Neural cell (in vitro differentiated cells): ENCODE measurements around the gene CDK6. TPM values are rescaled to one million over a fixed set of nuclear protein-coding genes. Genes with fewer than 3 reads are reported as not detected.

ENCODE experiments used
- H2AFZ ChIP-seq: fragments of 200-600, 300-800 bp; sonication (generic), shearing (Covaris generic); 2 replicates; pipeline ENCODE4 v1.6.0; 2014; ENCODE audit warnings: low read depth, mild to moderate bottlenecking, antibody characterized with exemption, low read length, moderate library complexity
- H3F3A ChIP-seq: fragments of 200-600 bp; shearing (Covaris generic); 2 replicates; pipeline ENCODE4 v1.6.1; 2016; ENCODE audit warnings: mild to moderate bottlenecking, moderate library complexity, mixed read lengths, antibody characterized with exemption, low read length; ENCODE audit not compliant: insufficient read depth, poor library complexity, severe bottlenecking
- H3K27ac ChIP-seq: fragments of 200-600, 300-800 bp; sonication (generic), shearing (Covaris generic); 2 replicates; pipeline ENCODE4 v1.5.1; 2014; ENCODE audit warnings: mild to moderate bottlenecking, low read length, moderate library complexity
- H3K27me3 ChIP-seq: fragments of 300-800, 200-600 bp; sonication (generic), shearing (Covaris generic); 2 replicates; pipeline ENCODE4 v1.6.0; 2014; ENCODE audit warnings: mild to moderate bottlenecking, low read depth, low read length, moderate library complexity; ENCODE audit not compliant: insufficient read depth
- H3K36me3 ChIP-seq: fragments of 300-800, 200-600 bp; sonication (generic), shearing (Covaris generic); 2 replicates; pipeline ENCODE4 v1.5.1; 2014; ENCODE audit warnings: mild to moderate bottlenecking, antibody characterized with exemption, low read length, moderate library complexity; ENCODE audit not compliant: insufficient read depth
- H3K4me2 ChIP-seq: fragments of 300-800, 200-600 bp; sonication (generic), shearing (Covaris generic); 2 replicates; pipeline ENCODE4 v1.6.0; 2014; ENCODE audit warnings: mild to moderate bottlenecking, low read length
- H3K4me3 ChIP-seq: fragments of 300-800, 200-600 bp; sonication (generic), shearing (Covaris generic); 2 replicates; pipeline ENCODE4 v1.5.1; 2014; ENCODE audit warnings: mild to moderate bottlenecking, low read length, moderate library complexity
- H3K79me2 ChIP-seq: fragments of 200-600 bp; shearing (Covaris generic); replicated peaks from 2 replicates; pipeline ENCODE4 v1.6.0; 2014; ENCODE audit warnings: mild to moderate bottlenecking, low read length, moderate library complexity; ENCODE audit not compliant: insufficient read depth
- H3K9ac ChIP-seq: fragments of 300-800, 200-600 bp; sonication (generic), shearing (Covaris generic); 2 replicates; pipeline ENCODE4 v1.6.1; 2016; ENCODE audit warnings: mild to moderate bottlenecking, low read length, mixed read lengths
- H3K9me2 ChIP-seq: fragments of 200-600 bp; shearing (Covaris generic); 2 replicates; pipeline ENCODE4 v1.6.1; 2016; ENCODE audit warnings: mild to moderate bottlenecking, low read length, mixed read lengths; ENCODE audit not compliant: insufficient read depth
- H3K9me3 ChIP-seq: fragments of 200-600, 300-800 bp; sonication (generic), shearing (Covaris generic); 2 replicates; pipeline ENCODE4 v1.6.1; 2016; ENCODE audit warnings: mild to moderate bottlenecking, mixed run types, low read length, moderate library complexity, mixed read lengths
- H4K20me1 ChIP-seq: fragments of 200-600 bp; shearing (Covaris generic); 2 replicates; pipeline ENCODE4 v1.6.1; 2016; ENCODE audit warnings: mild to moderate bottlenecking, mixed run types; ENCODE audit not compliant: insufficient read depth
- CTCF ChIP-seq: fragments of 450-650 bp; IDR thresholded peaks from 2 replicates; pipeline ENCODE4 v1.5.1; 2014; ENCODE audit warnings: antibody characterized with exemption, mild to moderate bottlenecking, moderate library complexity; ENCODE audit not compliant: poor library complexity, severe bottlenecking
- EP300 ChIP-seq: fragments of 450-650 bp; conservative IDR thresholded peaks from 2 replicates; pipeline ENCODE4 v1.6.1; 2014; ENCODE audit warnings: antibody characterized with exemption, mild to moderate bottlenecking, moderate library complexity; ENCODE audit not compliant: poor library complexity, severe bottlenecking
- EZH2 ChIP-seq: fragments of 200-600, 300-800 bp; shearing (Covaris generic), sonication (generic); IDR thresholded peaks from 2 replicates; pipeline ENCODE4 v1.6.1; 2014; ENCODE audit warnings: antibody characterized with exemption, low read length, borderline replicate concordance, mild to moderate bottlenecking; ENCODE audit not compliant: insufficient read depth, poor library complexity, severe bottlenecking
- MXI1 ChIP-seq: fragments of 450-650 bp; conservative IDR thresholded peaks from 2 replicates; pipeline ENCODE4 v1.6.1; 2014; ENCODE audit warnings: antibody characterized with exemption, mild to moderate bottlenecking; ENCODE audit not compliant: poor library complexity, severe bottlenecking
- POLR2AphosphoS5 ChIP-seq: IDR thresholded peaks from 2 replicates; pipeline ENCODE4 v1.6.1; 2012
- RAD21 ChIP-seq: fragments of 450-650 bp; conservative IDR thresholded peaks from 2 replicates; pipeline ENCODE4 v1.6.1; 2014; ENCODE audit warnings: antibody characterized with exemption, mild to moderate bottlenecking, moderate library complexity
- REST ChIP-seq: IDR thresholded peaks from 2 replicates; pipeline ENCODE4 v1.6.1; 2012; ENCODE audit warnings: borderline replicate concordance
- SMC3 ChIP-seq: fragments of 450-650 bp; conservative IDR thresholded peaks from 2 replicates; pipeline ENCODE4 v1.6.1; 2014; ENCODE audit warnings: antibody characterized with exemption, mild to moderate bottlenecking, moderate library complexity; ENCODE audit not compliant: poor library complexity
- TAF1 ChIP-seq: IDR thresholded peaks from 2 replicates; pipeline ENCODE4 v1.6.1; 2012; ENCODE audit warnings: low read depth
- polyA plus RNA-seq: library from polyadenylated mRNA; depleted of rRNA; stranded (reverse); fragments of >200 nt; gene quantifications from 2 replicates; pipeline ENCODE4 v1.2.3, GENCODE V29; 2014

Gene CDK6
- polyA plus RNA-seq, 1 donor from 2014 or later, result 4.1 TPM

DNA sequence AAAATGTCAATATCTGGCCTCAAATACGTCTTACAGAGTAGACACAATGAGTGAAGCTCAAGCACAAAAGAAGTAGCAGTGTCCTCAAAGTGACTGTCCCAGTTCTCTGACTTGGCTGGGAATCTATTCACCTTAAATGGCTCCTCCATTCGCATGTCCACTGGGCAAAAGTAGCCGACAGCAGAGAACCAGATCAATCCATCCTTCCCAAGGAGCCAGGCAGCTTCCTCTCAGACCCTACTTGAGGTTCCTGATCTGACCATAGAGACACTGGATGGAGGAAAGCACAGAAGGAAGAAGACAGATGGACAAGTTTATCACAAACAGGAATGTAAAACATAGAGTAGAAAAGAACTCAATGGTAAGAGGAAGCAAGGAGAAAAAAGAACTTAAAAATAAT lies 53.5 kb downstream of the CDK6 start:
- Histone ChIP-seq H3F3A (no peaks in the 10 kb centered on the region), H3K4me2 (no peak overlapping the region), H3K36me3 (no peaks in the 10 kb centered on the region), H4K20me1 (no peaks in the 10 kb centered on the region), H3K9me2 (no peaks in the 10 kb centered on the region), H3K27ac (no peak overlapping the region), H3K79me2 (peaks cover 5% of the 10 kb centered on the region), H3K9me3 (no peaks in the 10 kb centered on the region), H3K27me3 (no peaks in the 10 kb centered on the region), H2AFZ (no peak overlapping the region), H3K4me3 (no peak overlapping the region), H3K9ac (no peak overlapping the region)
- no peak for TF ChIP-seq MXI1
- no peak for TF ChIP-seq CTCF
- TF ChIP-seq POLR2AphosphoS5, result no peak

- no peaks in the 10 kb centered on the region for H3F3A ChIP-seq
- no peak overlapping the region for H3K9ac ChIP-seq
- peaks cover 5% of the 10 kb centered on the region for H3K79me2 ChIP-seq
- H3K9me3 ChIP-seq, result no peaks in the 10 kb centered on the region
- H3K27ac ChIP-seq, result no peak overlapping the region
- no peaks in the 10 kb centered on the region for H3K36me3 ChIP-seq
- H2AFZ ChIP-seq, result no peak overlapping the region
- no peaks in the 10 kb centered on the region for H3K9me2 ChIP-seq
- H4K20me1 ChIP-seq, result no peaks in the 10 kb centered on the region
- no peaks in the 10 kb centered on the region for H3K27me3 ChIP-seq
- TF ChIP-seq MXI1 (no peak), TAF1 (no peak), REST (no peak), CTCF (no peak), EZH2 (no peak), RAD21 (no peak), SMC3 (no peak), EP300 (no peak), POLR2AphosphoS5 (no peak)
- no peak overlapping the region for H3K4me2 ChIP-seq
- no peak overlapping the region for H3K4me3 ChIP-seq
Measured at GRCh38 chr7:92782236-92782635, 54.1 kb downstream of the CDK6 start.
